Fibroblast of skin of scalp (primary cell): ENCODE data around the gene SSTR1.

Experiments used
- DNase-seq: peaks from one replicate; pipeline ENCODE4 v3.0.0-alpha.2; 2013

SSTR1 gene

DNA sequence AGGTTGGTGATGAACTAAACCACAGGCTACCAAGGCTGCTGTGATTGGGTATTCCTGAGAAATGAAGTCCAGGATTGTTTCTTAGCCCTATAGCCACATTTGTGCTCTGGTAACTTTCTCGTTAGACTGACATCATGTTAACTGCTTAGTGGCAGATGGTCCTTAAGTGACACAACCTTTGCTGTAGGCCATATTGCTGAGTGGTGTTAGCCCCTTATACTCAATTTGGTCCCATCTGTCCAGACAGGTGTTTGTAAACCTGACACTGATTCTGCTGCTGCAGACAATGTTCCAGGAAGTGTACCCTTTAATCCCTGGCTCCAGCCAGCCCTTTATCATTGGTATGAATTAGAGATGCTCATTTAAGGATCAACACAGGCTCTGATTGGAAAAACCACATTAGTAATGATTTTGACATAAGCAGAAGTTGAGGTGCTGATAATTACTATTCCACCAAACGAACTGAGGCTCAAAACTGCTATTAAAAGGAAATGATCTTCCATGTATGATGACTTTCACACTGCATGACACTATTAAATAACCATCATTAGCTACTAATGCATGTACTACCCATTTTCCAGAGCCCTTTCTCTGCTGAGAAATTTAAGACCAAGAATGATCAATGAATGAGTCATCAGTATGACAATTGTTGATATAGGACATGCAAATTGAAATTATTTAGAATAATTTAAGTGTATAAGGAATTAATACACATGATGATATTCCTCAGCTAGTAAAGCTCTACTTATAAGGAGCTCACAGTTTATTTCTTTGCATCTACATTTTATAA lies 3.6 kb upstream of the SSTR1 start:
- no peak for DNase-seq

DNA sequence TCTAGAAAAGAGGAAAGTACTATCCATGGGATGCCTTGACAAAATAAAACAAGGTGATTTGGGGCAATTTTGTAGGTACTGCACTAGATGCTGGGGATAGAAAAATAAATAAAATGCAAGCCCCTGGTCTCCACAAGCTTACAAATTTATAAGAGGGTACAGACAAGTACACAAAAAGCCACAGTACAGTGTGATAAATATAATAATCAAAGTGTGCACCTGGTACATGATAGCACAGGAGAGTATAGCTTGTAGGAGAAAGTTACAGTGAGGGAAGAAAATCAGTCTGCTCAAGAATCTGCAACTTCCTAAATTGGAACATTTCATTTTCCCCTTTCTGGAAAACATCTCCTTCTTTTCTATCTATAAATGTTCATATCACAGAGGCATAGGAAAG lies 3.0 kb upstream of the SSTR1 start:
- DNase-seq, result no peak

DNA sequence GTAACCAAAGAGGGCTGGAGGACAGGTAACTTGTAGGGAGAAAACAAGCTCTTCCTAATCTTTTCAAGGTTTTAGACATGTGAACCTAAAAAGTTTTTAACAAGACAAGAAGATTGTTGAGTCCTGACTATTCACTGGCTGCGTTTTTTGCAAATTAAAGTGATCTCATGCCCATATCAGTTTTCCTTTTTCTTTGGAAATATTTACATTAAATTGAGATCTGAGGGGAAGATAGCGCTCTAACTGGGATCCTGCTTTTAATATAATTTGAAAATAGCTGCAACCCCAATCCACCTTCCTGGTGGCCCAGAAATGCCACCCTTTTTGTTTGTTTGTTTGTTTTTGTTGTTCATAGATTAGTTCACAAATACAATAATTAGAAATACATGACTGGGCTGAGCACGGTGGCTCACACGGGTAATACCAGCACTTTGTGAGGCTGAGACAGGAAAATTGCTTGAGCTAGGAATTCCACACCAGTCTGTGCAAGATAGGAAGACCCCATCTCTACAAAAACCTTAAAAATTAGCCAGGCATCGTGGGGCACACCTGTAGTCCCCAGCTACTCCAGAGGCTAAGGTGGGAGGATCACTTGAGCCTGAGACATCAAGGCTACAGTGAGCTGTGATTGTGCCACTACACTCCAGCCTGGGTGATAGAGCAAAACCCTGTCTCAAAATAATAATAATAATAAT lies 2.4 kb upstream of the SSTR1 start:
- no peak for DNase-seq

DNA sequence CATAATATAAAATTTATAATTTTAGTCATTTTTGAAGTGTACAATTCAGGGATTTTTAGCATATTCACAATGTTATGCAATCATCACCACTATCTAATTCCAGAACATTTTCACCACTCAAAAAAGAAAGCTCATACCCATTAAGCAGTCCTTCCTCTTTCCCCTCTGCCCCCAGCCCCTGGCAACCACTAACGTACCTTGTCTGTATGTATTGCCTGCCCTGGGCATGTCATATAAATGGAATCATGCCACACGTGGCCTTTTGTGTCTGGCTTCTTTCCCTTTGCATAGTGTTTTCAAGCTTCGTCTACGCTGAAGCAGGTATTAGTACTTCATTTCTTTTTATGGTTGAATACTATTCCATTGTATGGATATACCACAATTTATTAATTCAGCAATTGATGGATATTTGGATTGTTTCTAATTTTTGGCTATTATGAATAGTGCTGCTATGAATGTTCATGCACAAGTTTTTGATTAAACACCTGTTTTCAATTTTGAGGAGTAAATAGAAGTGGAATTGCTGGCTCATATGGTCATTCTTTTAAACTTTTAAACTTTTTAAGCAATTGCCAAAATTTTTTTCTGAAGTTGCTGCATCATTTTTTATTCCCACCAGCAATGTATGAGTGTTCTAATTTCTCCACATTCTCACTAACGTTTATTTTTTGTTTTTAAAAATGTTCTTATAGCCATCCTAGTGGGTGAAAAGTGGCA lies 1.6 kb upstream of the SSTR1 start:
- DNase-seq, result no peak

DNA sequence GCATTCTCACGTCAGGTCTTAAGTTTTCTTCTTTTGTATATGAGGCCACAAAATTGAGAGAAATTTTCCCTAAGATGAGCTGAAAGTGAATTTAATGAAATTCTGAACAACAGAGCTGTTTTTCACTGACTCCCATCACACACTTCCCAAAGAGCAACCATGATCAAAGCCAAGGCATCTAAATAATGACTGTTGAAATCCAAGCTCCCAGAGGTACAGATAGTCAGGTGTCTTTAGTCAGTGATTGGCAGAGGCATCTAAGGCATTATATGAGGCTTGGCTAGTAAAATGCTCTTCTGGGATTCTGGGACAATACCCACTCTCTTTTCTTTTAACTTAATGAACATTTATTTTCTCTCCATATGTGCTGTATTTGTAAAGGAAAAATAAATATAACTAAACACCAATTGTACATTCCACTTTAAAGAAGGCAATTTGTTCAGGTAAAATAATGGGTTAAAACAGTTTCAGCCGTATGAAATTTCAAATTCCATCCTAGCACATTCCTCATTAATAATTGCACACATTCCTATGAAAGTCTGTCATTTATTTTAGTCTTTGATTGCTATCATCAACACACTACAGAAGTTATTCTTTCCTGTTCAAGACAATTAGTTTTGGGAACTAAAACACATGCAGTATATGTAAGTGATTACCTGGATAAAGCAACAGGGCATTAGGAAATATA lies 871 bp upstream of the SSTR1 start:
- no peak for DNase-seq

DNA sequence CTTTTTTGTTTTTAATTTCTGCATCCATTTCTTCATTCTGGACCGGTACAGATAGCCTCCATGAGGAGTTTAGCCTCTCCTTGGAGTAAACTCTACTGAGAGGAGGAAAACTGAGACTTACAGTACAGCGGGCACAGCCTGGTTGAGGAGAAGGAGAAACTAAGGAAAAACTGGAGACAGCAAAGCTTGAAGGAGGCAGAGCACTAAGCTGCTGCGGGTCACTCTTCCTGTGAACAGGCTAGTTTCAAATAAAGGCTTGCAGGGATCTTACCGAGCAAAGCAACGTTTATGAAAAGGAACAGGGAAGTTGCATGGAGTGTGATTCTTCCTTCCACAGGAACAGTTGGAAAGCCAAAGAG lies 348 bp upstream of the SSTR1 start:
- no peak for DNase-seq

DNA sequence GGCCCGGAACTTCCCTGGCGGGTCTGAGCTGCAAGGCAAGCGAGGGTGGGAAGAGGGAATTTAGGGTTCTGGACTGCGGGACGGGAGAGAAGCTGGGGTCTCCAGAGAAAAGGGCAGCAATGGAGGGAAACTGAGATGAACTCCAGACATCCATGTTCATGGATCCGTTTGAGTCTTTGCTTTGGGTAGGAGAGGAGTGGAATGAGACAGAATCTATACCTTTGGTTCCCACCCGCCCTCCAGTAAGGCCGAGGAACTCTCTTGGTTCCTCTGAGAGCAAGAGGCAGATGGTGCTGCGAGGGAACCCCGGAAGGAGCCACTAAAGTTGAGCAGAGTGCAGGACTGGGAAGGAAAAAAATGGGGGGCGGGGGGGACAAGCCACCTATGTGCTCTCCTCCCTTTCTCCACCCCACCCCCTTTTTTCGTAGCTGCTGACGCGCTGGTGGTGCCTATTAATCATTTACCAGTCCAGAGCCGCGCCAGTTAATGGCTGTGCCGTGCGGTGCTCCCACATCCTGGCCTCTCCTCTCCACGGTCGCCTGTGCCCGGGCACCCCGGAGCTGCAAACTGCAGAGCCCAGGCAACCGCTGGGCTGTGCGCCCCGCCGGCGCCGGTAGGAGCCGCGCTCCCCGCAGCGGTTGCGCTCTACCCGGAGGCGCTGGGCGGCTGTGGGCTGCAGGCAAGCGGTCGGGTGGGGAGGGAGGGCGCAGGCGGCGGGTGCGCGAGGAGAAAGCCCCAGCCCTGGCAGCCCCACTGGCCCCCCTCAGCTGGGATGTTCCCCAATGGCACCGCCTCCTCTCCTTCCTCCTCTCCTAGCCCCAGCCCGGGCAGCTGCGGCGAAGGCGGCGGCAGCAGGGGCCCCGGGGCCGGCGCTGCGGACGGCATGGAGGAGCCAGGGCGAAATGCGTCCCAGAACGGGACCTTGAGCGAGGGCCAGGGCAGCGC lies 1.2 kb downstream of the SSTR1 start:
- DNase-seq, result peak; percentile 71

DNA sequence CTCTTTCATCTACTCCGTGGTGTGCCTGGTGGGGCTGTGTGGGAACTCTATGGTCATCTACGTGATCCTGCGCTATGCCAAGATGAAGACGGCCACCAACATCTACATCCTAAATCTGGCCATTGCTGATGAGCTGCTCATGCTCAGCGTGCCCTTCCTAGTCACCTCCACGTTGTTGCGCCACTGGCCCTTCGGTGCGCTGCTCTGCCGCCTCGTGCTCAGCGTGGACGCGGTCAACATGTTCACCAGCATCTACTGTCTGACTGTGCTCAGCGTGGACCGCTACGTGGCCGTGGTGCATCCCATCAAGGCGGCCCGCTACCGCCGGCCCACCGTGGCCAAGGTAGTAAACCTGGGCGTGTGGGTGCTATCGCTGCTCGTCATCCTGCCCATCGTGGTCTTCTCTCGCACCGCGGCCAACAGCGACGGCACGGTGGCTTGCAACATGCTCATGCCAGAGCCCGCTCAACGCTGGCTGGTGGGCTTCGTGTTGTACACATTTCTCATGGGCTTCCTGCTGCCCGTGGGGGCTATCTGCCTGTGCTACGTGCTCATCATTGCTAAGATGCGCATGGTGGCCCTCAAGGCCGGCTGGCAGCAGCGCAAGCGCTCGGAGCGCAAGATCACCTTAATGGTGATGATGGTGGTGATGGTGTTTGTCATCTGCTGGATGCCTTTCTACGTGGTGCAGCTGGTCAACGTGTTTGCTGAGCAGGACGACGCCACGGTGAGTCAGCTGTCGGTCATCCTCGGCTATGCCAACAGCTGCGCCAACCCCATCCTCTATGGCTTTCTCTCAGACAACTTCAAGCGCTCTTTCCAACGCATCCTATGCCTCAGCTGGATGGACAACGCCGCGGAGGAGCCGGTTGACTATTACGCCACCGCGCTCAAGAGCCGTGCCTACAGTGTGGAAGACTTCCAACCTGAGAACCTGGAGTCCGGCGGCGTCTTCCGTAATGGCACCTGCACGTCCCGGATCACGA lies 2.2 kb downstream of the SSTR1 start:
- DNase-seq, result peak; percentile 40

DNA sequence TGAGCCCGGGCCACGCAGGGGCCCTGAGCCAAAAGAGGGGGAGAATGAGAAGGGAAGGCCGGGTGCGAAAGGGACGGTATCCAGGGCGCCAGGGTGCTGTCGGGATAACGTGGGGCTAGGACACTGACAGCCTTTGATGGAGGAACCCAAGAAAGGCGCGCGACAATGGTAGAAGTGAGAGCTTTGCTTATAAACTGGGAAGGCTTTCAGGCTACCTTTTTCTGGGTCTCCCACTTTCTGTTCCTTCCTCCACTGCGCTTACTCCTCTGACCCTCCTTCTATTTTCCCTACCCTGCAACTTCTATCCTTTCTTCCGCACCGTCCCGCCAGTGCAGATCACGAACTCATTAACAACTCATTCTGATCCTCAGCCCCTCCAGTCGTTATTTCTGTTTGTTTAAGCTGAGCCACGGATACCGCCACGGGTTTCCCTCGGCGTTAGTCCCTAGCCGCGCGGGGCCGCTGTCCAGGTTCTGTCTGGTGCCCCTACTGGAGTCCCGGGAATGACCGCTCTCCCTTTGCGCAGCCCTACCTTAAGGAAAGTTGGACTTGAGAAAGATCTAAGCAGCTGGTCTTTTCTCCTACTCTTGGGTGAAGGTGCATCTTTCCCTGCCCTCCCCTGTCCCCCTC lies 3.0 kb downstream of the SSTR1 start:
- DNase-seq, result peak; percentile 53

DNA sequence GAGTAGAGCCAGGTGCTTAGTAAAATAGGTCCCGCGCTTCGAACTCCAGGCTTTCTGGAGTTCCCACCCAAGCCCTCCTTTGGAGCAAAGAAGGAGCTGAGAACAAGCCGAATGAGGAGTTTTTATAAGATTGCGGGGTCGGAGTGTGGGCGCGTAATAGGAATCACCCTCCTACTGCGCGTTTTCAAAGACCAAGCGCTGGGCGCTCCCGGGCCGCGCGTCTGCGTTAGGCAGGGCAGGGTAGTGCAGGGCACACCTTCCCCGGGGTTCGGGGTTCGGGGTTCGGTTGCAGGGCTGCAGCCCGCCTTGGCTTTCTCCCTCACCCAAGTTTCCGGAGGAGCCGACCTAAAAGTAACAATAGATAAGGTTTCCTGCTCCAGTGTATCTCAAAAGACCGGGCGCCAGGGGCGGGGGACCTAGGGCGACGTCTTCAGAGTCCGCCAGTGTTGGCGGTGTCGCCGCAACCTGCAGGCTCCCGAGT lies 3.6 kb downstream of the SSTR1 start:
- no peak for DNase-seq

DNA sequence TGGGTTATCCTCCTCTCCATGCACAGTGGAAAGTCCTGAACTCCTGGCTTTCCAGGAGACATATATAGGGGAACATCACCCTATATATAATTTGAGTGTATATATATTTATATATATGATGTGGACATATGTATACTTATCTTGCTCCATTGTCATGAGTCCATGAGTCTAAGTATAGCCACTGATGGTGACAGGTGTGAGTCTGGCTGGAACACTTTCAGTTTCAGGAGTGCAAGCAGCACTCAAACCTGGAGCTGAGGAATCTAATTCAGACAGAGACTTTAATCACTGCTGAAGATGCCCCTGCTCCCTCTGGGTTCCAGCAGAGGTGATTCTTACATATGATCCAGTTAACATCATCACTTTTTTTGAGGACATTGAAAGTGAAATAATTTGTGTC lies 4.4 kb downstream of the SSTR1 start:
- DNase-seq, result no peak

DNA sequence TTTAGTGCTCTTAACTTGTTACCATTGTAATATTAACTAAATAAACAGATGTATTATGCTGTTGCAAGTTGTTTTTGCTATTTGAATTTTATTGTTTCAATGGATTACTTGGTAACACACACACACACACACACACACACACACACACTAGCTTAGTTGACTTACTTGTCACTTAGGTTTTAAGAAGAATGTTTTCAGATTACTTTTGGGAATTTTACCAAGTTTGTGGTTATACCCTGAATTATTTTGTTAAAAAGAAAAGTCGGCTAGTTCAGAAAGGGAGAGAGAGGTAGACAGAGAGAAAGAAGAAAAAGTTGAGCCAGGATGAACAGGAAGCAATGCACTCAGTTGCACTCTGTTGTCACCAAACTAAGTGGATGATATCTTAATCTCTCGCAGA lies 5.3 kb downstream of the SSTR1 start:
- DNase-seq, result peak; percentile 36

DNA sequence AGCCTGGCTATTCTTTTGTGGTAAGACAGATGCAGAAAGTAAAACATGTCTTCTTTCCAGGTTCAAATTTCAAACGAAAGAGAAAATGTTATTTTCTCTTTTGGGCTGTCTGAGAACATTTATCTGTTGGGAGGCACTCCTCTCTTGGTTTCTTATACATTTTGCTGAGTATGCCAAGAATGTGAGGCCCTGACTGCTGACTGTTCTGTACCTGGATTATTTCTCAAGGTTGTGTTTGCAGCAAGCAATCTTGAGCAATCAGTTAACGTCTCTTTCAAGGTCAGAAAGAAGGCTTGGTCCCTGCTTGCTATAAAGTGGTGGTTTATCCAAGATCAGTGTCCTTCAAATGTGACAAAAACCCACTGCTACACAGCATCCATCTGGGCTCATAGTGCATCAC lies 9.8 kb downstream of the SSTR1 start:
- no peak for DNase-seq

DNA sequence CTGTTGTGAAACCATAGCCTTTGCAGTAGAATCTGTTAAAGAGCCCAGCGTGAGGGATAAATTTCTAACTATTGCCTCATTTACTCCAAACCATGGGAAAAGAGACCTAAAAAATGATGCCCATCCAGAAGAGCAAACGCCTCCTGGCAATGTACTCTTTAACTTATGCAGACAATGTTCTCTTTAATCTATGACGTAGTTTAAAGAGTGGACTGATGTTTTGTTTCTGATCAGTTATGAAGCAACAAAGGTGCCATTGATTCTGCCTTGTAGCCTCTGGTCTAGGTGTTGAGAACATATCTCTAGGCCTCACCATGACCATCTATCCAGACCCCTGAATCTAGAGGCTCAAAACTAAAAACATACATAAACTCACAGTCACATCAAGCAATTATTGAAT lies 13.4 kb downstream of the SSTR1 start:
- no peak for DNase-seq

DNA sequence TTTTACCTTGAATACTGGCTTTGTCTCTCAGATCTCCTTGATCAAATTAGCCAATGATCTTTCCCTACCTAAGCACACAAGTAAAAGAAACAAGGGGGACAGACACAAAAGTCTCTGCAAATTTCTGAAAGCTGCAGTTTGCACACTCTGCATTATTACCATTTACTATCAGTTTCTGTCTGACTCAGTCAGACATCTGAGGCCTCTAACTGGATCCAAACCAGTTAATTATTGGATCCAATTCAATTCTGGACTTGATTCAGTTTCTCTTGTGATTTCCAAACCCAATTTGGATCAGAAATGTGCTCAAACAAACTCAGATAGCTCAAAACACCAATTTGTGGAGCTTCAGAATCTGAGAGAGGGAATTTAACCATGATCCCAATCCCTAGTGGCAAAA lies 16.6 kb downstream of the SSTR1 start:
- no peak for DNase-seq

DNA sequence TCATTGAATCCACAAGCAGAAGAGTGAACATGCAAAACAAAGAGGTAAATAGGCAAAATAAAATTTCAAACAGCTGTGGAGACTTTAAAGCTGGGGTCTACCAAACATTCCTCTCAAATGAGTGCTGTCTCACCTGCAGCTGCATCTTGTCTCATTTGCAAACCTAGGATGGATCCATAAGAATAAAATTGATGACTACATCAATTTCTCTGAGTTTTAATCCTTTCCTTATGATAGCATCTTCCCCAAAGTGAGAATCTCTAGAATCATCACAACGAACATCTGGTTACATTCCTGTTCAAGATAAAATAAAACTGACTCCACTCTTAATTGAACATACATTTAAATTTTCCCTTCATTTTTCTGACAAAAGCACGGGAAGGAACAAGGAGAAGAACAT lies 18.2 kb downstream of the SSTR1 start:
- no peak for DNase-seq

DNA sequence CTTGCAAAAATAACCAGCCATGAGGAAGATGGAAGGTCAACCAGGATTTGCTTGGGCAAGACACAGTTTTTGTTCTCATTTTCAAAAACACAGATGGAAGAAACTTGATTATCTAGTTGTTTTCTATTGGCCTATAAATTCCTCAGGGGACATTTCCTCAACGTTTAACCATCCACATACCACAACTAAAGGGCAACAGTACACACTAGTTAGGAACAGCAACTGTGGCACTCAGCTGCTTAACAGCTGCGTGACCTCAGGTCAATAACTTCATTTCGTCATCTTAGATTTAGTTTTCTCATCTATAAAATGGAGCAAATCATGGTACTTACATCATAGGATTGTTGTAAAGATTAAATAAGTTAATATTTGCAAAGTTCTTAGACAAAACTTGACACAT lies 18.7 kb downstream of the SSTR1 start:
- DNase-seq, result no peak

DNA sequence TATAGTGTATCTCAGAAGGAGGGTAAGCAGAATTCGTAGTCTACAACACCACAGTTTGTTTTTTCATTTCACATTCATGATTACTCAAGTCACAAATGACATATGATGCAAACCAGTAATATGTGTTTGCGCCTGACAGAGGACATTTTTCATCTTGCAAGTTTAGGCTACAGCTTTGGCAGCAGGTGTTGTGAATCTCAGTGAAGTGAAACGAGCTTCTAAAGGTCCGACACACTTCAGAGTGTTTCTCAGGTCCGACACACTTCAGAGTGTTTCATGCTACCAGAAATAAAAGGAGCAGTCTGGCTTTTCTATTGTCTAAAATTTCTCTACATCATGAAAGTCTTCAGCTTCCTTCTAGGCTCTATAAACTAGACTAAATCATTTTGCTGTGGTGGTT lies 25.5 kb downstream of the SSTR1 start:
- DNase-seq, result no peak

DNA sequence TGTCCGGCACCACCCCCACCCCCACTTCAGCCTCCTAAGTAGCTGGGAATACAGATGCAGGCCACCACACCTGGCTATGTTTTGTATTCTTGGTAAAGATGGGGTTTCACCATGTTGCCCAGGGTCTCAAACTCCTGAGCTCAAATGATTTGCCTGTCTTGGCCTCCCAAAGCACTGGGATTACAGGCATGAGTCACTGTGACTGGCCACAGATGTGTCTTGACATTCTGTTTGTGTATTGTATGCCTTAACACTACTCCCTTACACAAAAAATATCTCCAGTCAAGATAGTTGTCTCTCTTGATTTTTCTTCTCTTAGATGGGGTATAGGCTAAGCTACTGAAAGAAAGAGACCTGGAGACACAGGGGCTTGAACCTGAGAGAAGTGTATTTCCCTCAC lies 30.6 kb downstream of the SSTR1 start:
- peak; percentile 47 for DNase-seq

DNA sequence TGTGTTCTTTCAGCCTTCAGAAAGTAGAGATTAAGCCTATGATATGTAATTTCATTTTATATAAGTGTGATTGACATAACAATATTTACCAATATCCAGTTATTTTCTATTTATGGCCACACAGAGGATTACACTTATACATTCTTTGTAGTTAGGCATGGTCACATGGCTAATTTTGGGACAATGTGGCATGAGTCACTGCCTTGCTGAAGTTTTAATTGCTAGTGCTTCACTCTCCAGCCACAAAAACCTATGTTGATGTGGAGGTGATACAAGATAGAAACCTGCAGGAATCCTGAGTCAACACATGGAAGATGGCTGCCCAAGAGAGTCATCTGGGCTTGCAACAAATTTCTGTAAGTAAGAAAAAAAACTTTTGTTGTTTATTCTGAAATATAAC lies 31.2 kb downstream of the SSTR1 start:
- DNase-seq, result peak; percentile 8
